ENCODE data around the gene FKRP.

DNA sequence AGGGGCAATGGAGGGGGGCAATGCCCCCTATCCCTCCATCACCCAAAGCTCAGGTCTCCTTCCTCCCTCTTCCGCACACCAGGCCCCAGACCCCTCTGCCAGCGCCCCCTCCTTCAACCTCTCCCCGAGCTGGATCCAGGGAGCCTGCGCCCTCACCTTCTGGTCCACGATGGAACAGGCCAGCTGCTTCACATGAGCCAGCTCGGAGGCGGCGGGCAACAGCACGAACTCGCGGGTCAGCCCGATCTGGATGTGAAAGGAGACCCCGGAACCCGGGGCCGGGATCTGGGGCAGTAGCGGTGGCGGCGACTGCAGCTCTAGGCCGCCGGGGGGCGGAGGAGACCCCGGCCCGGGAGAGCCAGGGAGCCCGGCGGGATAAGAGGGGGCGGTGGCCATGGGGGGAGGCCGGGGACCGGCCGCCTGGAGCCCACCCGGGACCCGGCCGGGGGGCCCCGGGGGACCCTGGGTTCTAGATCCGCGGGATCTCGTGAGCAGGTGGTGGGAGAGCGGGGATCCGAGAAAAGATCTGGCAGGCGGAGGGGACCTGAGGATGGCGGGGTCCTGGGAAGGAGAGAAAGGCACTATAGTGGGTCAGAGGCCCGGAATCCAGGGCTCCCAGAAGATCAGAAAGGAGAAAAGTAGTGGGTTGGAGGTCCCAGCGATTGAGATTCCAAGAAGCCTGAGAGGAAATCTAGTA is 29.7 kb upstream of the FKRP start:
- TF ChIP-seq POLR2A (IDR thresholded peaks at IDR 0.05) (no peak), CTCF (IDR thresholded peaks at IDR 0.05) (no peak)

All from testis (tissue), 2 donors.